Stromal cell of bone marrow (primary cell): ENCODE measurements around the gene ZDHHC7.
A peak's percentile ranks its signal among the peaks of the same experiment; 100 is the strongest.

Experiments
- DNase-seq: peaks from one replicate; pipeline ENCODE4 v3.0.0-alpha.2; 2012; ENCODE audit warnings: low read depth

The ZDHHC7 gene

GRCh38 chr16:85018529-85019236, 7.3 kb upstream of the ZDHHC7 start:
- no peak for DNase-seq

DNA sequence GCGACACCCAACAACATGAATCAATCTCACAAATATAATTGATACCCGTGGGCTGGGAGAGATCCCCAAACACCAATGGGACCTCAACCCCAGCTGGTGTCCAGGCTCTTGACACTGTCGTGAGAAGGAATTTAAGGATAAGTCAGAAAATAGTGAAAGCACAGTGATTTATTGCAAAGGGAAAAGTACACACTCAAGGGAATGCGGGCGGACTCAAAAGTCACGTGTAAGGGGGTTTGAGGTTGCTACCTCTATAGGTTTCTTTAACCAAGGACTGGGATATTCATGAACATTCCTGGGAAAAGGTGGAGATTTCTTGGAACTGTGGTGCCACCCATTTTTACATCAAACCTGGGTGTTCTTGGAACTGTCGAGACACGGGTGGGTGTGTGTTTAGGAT, 6.3 kb upstream of the ZDHHC7 start:
- DNase-seq: no peak

DNA sequence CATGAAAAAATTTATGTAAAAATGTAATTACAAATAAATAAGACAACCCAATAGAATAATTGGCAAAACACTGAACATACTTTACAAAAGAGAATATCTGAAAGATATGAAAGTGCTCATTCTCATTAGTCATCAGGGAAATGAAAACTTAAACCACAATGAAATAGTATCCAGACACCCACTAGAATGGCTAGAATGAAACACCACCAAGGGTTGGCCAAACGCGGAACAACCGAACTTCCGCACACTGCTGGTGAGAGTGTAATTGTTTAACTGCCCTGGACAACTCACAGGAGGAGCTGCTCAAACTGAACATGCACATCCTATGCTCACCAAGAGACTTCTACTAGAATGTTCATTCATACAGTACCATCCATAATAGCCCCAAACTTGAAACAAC, 5.8 kb upstream of the ZDHHC7 start:
- DNase-seq: no peak

- no peak for DNase-seq
Measured at GRCh38 chr16:85015481-85016187, 4.3 kb upstream of the ZDHHC7 start.

DNA sequence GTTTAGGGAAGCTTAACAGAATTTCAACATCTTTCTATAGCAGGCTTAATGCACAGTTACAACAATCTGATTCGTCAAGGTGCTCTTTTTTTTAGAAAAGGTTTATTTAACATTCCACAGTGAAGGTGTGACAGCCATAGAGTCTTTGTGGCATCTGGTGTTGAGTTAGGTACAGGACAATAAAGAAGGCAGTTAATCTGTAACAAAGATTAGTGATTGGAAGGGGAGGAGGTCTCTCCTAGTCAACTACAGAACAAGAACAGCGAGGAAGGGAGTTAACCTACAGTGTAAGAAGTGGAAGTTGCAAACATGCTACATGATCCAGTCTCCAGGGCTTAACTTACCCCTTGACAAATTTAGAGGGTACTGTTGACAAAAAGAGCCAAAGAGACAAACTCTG, 3.0 kb upstream of the ZDHHC7 start:
- no peak for DNase-seq

- no peak for DNase-seq
Measured at GRCh38 chr16:85011846-85012284, 530 bp upstream of the ZDHHC7 start.

DNA sequence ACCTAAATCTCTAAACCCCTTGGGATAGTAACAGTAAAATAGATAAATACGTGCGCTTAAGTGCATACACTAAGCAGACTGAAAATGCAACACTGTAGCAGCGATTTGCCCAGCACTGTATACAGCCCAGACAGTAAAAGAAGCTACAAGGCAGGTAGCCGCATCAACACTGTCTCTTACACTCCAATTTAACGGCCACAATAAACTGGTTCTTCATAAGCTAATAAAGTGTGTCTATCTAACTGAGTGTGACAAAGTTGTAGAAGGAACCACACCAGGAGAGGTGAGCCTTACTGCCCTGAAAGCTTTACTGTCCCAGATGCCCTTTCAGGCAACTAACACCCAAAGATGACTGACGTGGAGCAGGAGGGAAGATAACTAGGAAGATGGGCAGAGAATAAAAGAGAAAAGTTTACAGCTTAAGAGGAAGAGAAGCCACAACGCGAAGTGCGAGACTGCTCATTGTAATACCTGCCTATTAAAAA, 847 bp downstream of the ZDHHC7 start:
- no peak for DNase-seq

GRCh38 chr16:85008271-85008670, 3.1 kb downstream of the ZDHHC7 start:
- DNase-seq: no peak

GRCh38 chr16:85007496-85008214, 3.7 kb downstream of the ZDHHC7 start:
- no peak for DNase-seq

GRCh38 chr16:85006639-85007038, 4.7 kb downstream of the ZDHHC7 start:
- no peak for DNase-seq

- no peak for DNase-seq
Measured at GRCh38 chr16:85005285-85006069, 5.9 kb downstream of the ZDHHC7 start.

DNA sequence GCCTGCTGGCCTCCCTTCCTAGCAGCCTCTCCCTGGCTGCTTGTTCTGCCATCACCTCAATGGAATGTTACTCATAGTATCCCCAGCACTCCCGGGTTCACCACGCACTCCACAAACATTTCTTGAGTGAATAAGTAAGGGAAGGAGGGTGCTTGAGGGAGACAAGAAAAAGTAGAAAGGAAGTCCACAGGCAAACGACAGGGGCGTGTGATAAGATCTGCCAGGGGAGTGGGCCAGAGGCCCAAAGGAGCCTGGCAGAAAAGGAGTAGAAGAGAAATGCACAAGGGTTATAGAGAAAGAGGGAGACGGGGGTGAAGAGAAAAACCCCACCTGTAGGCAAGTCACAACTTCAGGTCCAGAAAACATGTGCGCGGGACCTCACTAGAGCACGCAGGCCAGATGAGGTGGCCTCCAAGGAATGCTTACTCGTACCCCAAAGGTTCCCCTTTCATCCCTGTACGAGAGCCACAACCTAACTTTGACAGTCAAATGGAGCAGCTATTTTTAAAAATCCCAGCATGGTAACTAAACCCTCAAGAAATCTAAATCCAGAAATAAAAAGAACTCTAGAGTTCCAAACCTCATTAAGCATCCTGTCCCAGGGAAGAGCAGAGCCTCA, 6.6 kb downstream of the ZDHHC7 start:
- DNase-seq: no peak

- DNase-seq: no peak
Measured at GRCh38 chr16:85003725-85004586, 7.4 kb downstream of the ZDHHC7 start.

DNA sequence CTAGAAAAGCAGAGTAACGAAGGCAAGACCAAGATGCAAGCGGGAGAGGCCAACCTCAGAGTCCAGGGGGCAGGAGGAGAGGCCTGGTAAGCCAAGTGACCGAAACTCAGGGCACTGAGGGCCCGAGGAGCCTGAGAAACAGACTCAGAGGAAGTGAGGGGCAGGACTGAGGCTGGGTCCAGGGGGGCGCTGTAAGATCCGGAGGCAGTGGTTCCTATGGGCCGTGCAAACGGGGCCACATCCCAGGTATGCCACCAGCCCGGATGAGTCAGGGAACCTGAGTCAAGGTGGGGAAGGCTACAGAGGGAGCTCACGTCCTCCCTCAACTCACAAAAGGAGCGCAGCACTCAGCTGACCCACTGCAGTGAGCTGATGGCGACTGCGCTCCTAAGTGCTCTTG, 8.3 kb downstream of the ZDHHC7 start:
- DNase-seq: no peak

DNA sequence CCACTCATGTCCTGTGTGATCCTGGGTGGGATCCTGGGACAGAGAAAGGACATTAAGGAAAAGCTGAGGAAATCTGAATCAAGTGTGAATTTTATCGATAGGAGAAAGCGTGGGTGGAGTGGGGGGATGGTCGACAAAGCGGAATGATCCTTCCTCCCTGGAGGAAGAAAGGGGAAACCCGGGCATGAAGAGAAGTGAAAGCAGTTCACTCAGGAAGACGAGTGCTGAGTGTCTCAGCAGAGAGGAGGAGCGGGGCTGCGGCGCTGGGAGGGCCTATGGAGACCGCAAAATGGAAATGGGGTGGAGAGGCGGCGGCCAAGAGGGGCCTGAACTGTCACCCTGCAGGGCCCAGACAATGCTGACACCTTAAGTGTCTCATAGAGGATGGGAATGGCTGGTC, 8.7 kb downstream of the ZDHHC7 start:
- peak; percentile 56 for DNase-seq

DNA sequence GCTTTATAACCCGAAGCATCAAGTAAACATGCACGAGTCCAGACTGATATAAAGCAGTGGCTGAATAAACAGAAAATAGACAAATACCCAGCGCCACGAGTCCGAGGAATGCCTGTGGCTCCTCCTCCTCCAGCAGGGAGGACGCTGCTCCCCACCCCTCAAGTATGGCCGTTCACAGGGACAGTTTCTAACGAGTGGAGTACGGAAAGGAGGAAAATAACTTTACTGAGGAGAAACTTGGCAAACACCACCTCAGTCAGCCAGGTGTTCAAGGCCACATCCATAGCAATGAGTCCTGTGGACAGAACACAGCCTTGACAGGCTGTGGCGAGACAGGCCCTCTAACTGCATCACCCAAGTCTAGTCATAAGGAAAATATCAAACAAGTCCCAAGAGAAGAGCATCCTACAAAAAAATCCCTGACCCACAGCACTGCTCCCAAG, 9.2 kb downstream of the ZDHHC7 start:
- DNase-seq: no peak

GRCh38 chr16:84999857-85000480, 11.4 kb downstream of the ZDHHC7 start:
- no peak for DNase-seq

- DNase-seq: no peak
Measured at GRCh38 chr16:84999200-84999599, 12.1 kb downstream of the ZDHHC7 start.

DNA sequence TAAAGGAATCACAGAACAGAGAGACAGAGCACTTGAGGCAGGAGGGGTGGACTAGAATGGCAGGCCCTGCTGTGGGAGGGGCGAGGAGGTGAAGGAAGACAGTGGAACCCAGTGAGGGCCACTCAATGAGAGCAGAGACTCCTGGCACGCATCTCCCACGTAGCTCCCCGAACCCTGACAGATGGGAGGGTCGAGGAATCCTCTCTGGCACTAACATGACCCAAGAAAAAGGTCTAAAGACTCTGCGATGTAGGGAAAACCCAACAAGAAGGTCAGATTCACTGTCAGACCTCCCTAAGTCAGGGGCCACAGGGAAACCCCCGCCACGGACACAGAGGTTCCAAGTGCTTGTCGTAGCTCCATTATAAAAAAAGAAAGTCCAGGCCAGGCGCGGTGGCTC, 15.0 kb downstream of the ZDHHC7 start:
- no peak for DNase-seq

DNA sequence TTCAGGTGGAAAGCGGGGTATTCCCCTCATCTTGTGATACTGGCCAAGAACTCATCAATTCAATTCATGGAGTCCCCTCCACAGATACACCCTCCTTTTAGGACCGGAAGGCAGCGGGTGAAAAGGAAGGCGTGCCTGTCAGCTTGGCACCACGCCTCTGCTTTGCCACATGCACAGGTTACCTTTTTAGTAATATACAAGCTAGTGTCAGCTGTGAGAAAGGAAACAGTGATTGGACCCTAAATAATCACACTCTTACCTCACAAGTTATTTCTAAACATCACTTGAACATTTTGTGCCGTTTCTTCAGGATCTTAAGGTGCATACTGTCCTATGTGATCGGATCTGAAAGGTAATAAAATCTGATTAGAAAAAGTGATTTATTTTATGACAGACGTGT, 15.7 kb downstream of the ZDHHC7 start:
- DNase-seq: no peak
